Right lobe of liver (tissue), 6 donors: ENCODE measurements around the gene TRMT13. TPM values are rescaled to one million over a fixed set of nuclear protein-coding genes. Genes with fewer than 3 reads are reported as not detected.

Source experiments
- ATAC-seq, 4 donors: fragments of 200-7000 bp; cut with Tn5 transposase; one replicate each; pipeline ENCODE4 v1.9.1; 2020; ENCODE audit warnings: mild to moderate bottlenecking in 4 of 4, moderate library complexity in 4 of 4
- DNase-seq, 3 donors: peaks; one replicate each; pipeline ENCODE4 v3.0.0-alpha.2; 2020
- H3K27ac ChIP-seq, 3 donors: fragments of 200-600 bp; one replicate each; pipeline ENCODE4 v1.8.0; 2022
- H3K27me3 ChIP-seq, 2 donors: fragments of 200-600 bp; one replicate each; pipeline ENCODE4 v1.8.0; 2022
- H3K36me3 ChIP-seq, 4 donors: fragments of 200-600 bp; sonication (generic) in 1 of 4; one replicate each; pipeline versions ENCODE4 v1.5.1 to v1.8.0; 2017 to 2022; ENCODE audit warnings: control low read depth in 1 of 4
- H3K4me1 ChIP-seq, 4 donors: fragments of 200-600 bp; sonication (generic) in 1 of 4; one replicate each; pipeline versions ENCODE4 v1.5.1 to v1.8.0; 2017 to 2022; ENCODE audit warnings: control low read depth in 1 of 4
- H3K4me3 ChIP-seq, 3 donors: fragments of 200-600 bp; one replicate each; pipeline ENCODE4 v1.8.0; 2022
- H3K9me3 ChIP-seq, 4 donors: fragments of 200-600 bp; sonication (generic) in 1 of 4; one replicate each; pipeline versions ENCODE4 v1.5.1 to v1.8.0; 2017 to 2022; ENCODE audit warnings: control low read depth in 1 of 4
- CTCF ChIP-seq, 4 donors: fragments of 200-600 bp in 3 of 4; fragments of 450-650 bp in 1 of 4; IDR thresholded peaks; one replicate each; pipeline versions ENCODE4 v1.5.1 to v1.8.0; 2016 to 2022; ENCODE audit warnings: antibody characterized with exemption in 4 of 4, mild to moderate bottlenecking in 2 of 4
- POLR2A ChIP-seq: fragments of 450-650 bp; IDR thresholded peaks from one replicate; pipeline ENCODE4 v1.6.1; 2017; ENCODE audit warnings: antibody characterized with exemption, mild to moderate bottlenecking
- WGBS: methylation state at CpG from one replicate; pipeline ENCODE4 v1.1.6; 2018; ENCODE audit warnings: low coverage, low lambda C conversion rate; ENCODE audit not compliant: insufficient coverage; ENCODE audit errors: missing lambda C conversion rate; 5-methylcytosine and 5-hydroxymethylcytosine counted together
- intact Hi-C, 2 donors: fragments of 100-400 bp; cut with DNase I; formaldehyde crosslinking; loops; one replicate each; pipeline versions ENCODE4 v1.11.2 to v1.14.1; 2022
- total RNA-seq, 6 experiments: library from RNA; depleted of rRNA in 2 of 6; stranded (reverse); fragments of >200 nt in 2 of 6; fragmentation: NEBNext Ultra II Directional in 3 of 6; extraction: Animal tissue kit (Norgen Biotek cat#: 25700) in 3 of 6; gene quantifications; one replicate each; pipeline versions ENCODE4 v1.1.0 to v1.2.4, GENCODE V29; 2016 to 2023
- donor health status: DM: no; HTN: yes; CAD: no.
- donor health status: DM: no; HTN: no; CAD: no.
- donor health status: DM: no; HTN: no; CAD: no.
- donor health status: DM: no; HTN: yes; CAD: no.
- donor health status: DM: no; HTN: yes; CAD: no.

Gene TRMT13
- total RNA-seq, 6 experiments from 2014 or later = 4.9 to 12.1 (median 6.9) TPM

DNA sequence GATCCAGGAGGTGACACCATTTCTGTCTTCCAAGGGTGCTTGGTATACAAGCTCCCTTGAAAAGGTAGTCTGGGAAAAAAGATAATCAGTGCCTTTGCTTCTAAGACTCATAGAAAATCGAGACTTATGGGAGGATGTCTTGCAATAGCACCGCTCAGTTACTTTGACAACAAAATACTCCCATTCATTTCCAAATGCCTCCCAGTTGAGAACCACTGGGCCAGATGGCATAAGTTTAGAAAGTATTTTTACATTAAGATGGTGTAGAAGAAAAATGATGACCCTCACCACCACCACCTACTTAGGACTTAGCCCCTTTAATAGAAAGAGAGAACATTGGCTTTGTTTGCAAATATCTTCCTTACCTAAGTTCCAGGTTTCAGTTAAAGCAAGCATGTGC lies 4.6 kb downstream of the TRMT13 start:
- intact Hi-C loops = no loop called here
- no peaks in the 10 kb centered on the region for H3K27me3 ChIP-seq
- no peak overlapping the region for H3K27ac ChIP-seq
- peaks cover 0 to 8% (median 0%) of the 10 kb centered on the region in 4 donors for H3K4me1 ChIP-seq
- TF ChIP-seq POLR2A = no peak
- TF ChIP-seq CTCF (IDR thresholded peaks at IDR 0.05) = no peak
- H3K36me3 ChIP-seq = peaks cover 0 to 56% (median 31%) of the 10 kb centered on the region in 4 donors
- no peak for ATAC-seq
- no peak for DNase-seq
- 94% methylated on average over 2 of the region's 2 CpGs for WGBS
- no peak overlapping the region for H3K4me3 ChIP-seq
- H3K9me3 ChIP-seq = no peaks in the 10 kb centered on the region

- intact Hi-C loops = no loop called here
- Histone ChIP-seq H3K4me1 (no peaks in the 10 kb centered on the region), H3K4me3 (no peak overlapping the region), H3K9me3 (no peaks in the 10 kb centered on the region), H3K27ac (no peak overlapping the region), H3K27me3 (no peaks in the 10 kb centered on the region), H3K36me3 (peaks cover 0 to 81% (median 45%) of the 10 kb centered on the region in 4 donors)
- DNase-seq = no peak
- TF ChIP-seq POLR2A (no peak), CTCF (IDR thresholded peaks at IDR 0.05) (no peak)
- 77% methylated on average over 4 of the region's 4 CpGs for WGBS
- ATAC-seq = no peak
These were observed 8.2 kb downstream of the TRMT13 start for GRCh38 chr1:100141192-100141591.

- DNase-seq = no peak
- intact Hi-C loops = no loop called here
These were observed 9.4 kb downstream of the TRMT13 start for GRCh38 chr1:100142343-100142742.

GRCh38 chr1:100145116-100145515 lies 12.2 kb downstream of the TRMT13 start:
- Histone ChIP-seq H3K4me1 (no peaks in the 10 kb centered on the region), H3K36me3 (peaks cover 0 to 83% (median 36%) of the 10 kb centered on the region in 4 donors), H3K9me3 (no peaks in the 10 kb centered on the region), H3K27me3 (no peaks in the 10 kb centered on the region), H3K27ac (no peak overlapping the region), H3K4me3 (no peak overlapping the region)
- TF ChIP-seq CTCF (IDR thresholded peaks at IDR 0.05) (no peak), POLR2A (no peak)
- DNase-seq = no peak
- intact Hi-C loops = no loop called here
- no peak for ATAC-seq
- 96% methylated on average over 3 of the region's 3 CpGs for WGBS

More at GRCh38 chr1:100142343-100142742, 9.4 kb downstream of the TRMT13 start:
- ATAC-seq = no peak
- no peak overlapping the region for H3K4me3 ChIP-seq
- H3K4me1 ChIP-seq = no peaks in the 10 kb centered on the region
- H3K27me3 ChIP-seq = no peaks in the 10 kb centered on the region
- H3K9me3 ChIP-seq = no peaks in the 10 kb centered on the region
- H3K36me3 ChIP-seq = peaks cover 0 to 86% (median 49%) of the 10 kb centered on the region in 4 donors
- no peak for TF ChIP-seq POLR2A
- TF ChIP-seq CTCF (IDR thresholded peaks at IDR 0.05) = no peak
- H3K27ac ChIP-seq = no peak overlapping the region
- 86% methylated on average over 2 of the region's 3 CpGs for WGBS

GRCh38 chr1:100146958-100147357 lies 14.0 kb downstream of the TRMT13 start:
- no peaks in the 10 kb centered on the region for H3K27me3 ChIP-seq
- no peak overlapping the region for H3K27ac ChIP-seq
- no peak for ATAC-seq
- H3K36me3 ChIP-seq = peaks cover 0 to 65% (median 24%) of the 10 kb centered on the region in 4 donors
- no peaks in the 10 kb centered on the region for H3K4me1 ChIP-seq
- WGBS = 100% methylated on average over 1 of the region's 1 CpG
- no peak overlapping the region for H3K4me3 ChIP-seq
- DNase-seq = no peak
- TF ChIP-seq CTCF (IDR thresholded peaks at IDR 0.05) (no peak), POLR2A (no peak)
- intact Hi-C loops = no loop called here
- H3K9me3 ChIP-seq = no peaks in the 10 kb centered on the region
